Measurements from ENCODE around the gene FBXL19. TPM values are rescaled to one million over a fixed set of nuclear protein-coding genes. Genes with fewer than 3 reads are reported as not detected.

The FBXL19 gene, protein sequence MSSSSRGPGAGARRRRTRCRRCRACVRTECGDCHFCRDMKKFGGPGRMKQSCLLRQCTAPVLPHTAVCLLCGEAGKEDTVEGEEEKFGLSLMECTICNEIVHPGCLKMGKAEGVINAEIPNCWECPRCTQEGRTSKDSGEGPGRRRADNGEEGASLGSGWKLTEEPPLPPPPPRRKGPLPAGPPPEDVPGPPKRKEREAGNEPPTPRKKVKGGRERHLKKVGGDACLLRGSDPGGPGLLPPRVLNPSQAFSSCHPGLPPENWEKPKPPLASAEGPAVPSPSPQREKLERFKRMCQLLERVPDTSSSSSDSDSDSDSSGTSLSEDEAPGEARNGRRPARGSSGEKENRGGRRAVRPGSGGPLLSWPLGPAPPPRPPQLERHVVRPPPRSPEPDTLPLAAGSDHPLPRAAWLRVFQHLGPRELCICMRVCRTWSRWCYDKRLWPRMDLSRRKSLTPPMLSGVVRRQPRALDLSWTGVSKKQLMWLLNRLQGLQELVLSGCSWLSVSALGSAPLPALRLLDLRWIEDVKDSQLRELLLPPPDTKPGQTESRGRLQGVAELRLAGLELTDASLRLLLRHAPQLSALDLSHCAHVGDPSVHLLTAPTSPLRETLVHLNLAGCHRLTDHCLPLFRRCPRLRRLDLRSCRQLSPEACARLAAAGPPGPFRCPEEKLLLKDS
- total RNA-seq: 10 to 100 TPM in 1 of 6 donors, 1 to 10 TPM in 5; 3.8 to 13.5 (median 4.6) TPM
- polyA plus RNA-seq: 10 to 100 TPM; 10.1 to 26.8 TPM

DNA sequence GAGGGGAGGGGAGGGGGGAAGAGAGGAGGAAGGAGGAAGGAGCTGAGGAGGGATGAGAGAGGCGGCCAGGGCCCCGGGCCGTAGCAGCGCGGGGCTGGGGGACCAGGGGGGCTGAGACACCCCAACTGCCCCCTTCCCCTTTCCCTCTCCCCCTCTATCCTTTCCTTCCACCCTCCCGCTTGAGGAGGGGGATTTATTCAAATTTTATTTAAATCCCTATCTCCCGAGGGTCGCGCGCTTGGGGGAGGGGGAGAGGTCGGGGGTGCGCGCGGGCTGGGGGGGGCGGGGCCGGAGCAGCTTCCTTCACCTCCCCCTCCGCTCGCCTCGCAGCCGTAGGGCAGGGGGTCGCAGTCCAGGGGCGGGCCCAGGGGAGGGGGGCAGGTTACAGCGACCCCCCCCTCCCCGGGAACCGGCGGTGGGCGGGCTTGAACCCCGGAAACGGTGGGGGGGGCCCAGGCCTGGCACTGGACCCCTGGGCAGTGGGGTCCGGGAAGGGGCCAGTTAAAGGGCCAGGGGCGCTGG lies at the start of gene FBXL19:
Gene FBXL19 (plus strand): TSS at position 19 of the 522 bp plus-strand sequence. CDS start 2,183 bp downstream, outside the sequence.
- TF ChIP-seq, protein P1, sequence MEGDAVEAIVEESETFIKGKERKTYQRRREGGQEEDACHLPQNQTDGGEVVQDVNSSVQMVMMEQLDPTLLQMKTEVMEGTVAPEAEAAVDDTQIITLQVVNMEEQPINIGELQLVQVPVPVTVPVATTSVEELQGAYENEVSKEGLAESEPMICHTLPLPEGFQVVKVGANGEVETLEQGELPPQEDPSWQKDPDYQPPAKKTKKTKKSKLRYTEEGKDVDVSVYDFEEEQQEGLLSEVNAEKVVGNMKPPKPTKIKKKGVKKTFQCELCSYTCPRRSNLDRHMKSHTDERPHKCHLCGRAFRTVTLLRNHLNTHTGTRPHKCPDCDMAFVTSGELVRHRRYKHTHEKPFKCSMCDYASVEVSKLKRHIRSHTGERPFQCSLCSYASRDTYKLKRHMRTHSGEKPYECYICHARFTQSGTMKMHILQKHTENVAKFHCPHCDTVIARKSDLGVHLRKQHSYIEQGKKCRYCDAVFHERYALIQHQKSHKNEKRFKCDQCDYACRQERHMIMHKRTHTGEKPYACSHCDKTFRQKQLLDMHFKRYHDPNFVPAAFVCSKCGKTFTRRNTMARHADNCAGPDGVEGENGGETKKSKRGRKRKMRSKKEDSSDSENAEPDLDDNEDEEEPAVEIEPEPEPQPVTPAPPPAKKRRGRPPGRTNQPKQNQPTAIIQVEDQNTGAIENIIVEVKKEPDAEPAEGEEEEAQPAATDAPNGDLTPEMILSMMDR (IDR thresholded peaks at IDR 0.05): no peak
- FAIRE-seq (no peak), DNase-seq (peak in 5 of 6 donors; percentile 61 to 83 (median 69)), ATAC-seq (no peak)
- Histone ChIP-seq H3K36me3 (no peaks in the 10 kb centered on the region), H3K4me3 (peak within 1 kb of the TSS; percentile 48 to 70 (median 56)), H3K27ac (peak within 1 kb of the TSS; percentile 78 to 95 (median 88)), H3K9me3 (no peaks in the 10 kb centered on the region), H3K4me1 (no peaks in the 10 kb centered on the region), H3K27me3 (no peaks in the 10 kb centered on the region)
- WGBS, 2 donors: 0 to 2% methylated on average over 14 to 25 of the region's 31 CpGs
- intact Hi-C loops (cut with DNase I): no loop called here

DNA sequence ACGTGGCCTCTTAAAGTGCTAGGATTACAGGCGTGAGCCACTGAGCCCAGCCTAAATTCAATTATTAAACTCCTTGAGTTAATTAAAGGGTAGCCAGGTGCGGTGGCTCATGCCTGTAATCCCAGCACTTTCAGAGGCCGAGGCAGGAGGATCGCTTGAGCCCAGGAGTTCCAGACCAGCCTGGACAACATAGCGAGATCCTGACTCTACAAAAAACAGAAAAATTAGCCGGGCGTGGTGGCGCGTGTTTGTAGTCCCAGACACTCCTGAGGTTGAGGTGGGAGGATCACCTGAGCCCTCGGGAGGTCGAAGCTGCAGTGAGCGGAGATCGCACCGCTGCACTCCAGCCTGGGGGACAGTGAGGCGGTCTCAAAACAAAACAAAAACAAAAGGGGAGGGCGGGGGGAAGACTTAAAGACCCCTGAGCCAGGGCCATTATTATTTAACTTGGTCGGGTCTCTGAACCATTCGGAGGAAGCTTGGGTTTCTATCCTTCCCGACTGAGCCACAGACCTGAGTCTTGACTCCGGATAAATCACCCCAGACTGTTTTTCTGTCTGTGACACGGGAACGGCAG lies 49.0 kb upstream of the FBXL19 start:
- FAIRE-seq (no peak), ATAC-seq (no peak), DNase-seq (no peak)
- intact Hi-C loops (cut with DNase I): loop anchor here in 1 of 3 donors (10.0 kb wide), 1 partner anchor 110 kb away; the partner anchor contains the start of genes CFAP119 and RNF40
- peak overlapping the region; percentile 82 to 90 (median 86) for H3K27ac ChIP-seq
- WGBS, 2 donors: 19 to 21% methylated on average over 23 of the region's 23 CpGs
- H3K4me1 ChIP-seq: peaks cover 4 to 9% (median 6%) of the 10 kb centered on the region in 3 donors
- no peaks in the 10 kb centered on the region for H3K9me3 ChIP-seq
- no peaks in the 10 kb centered on the region for H3K27me3 ChIP-seq
- peak overlapping the region; percentile 69 to 88 (median 80) for H3K4me3 ChIP-seq
- H3K36me3 ChIP-seq: no peaks in the 10 kb centered on the region
- TF ChIP-seq, protein P1 (IDR thresholded peaks at IDR 0.05): no peak

DNA sequence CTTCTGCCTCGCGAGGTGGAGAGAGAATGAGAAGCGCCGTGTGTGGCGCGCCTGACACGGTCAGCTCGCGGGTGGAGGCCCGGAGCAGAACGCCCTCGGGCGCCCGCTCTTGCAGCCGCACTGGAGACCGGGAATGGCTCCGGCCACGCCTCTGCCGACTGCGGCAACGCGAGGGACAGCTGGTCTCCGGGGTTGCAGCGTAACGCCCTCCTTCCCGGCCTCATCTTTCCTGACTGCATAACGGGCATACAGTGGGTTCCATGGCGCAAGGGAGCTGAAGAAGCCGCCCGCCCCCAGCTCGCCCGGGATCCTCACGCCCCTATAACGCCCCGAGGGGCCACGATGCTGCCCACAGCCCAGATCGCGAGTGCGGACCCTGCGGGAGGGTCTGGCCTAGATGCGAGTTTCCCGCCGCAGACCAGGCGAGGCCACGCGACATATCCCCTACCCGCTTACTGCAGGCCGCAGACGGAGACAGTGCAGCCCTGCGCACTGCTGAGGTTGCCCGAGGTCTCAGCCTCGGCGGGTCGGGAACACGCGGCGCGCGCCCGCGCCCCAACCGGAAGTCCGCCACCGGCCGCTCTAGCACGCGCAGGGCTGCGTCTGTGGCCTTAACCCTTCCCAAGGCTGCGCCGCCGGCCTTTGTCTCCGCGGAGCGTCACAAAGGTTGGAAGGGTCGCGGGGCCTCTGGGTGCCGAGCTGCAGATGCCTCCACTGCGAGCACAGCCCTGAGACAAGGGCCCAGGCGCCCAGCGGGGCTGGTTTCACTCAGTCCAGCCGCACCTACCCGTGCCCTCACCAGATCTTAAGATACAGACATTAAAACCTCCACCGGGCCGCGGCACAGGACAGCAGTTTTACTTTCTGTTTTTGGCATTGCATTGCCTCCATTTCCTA lies 48.3 kb upstream of the FBXL19 start:
- DNase-seq: peak; percentile 86 to 96 (median 88)
- intact Hi-C loops (cut with DNase I): loop anchor here in 1 of 3 donors (10.0 kb wide), 1 partner anchor 110 kb away; the partner anchor contains the start of genes CFAP119 and RNF40

More for the DNA sequence above, 48.3 kb upstream of the FBXL19 start:
- no peaks in the 10 kb centered on the region for H3K36me3 ChIP-seq
- no peaks in the 10 kb centered on the region for H3K27me3 ChIP-seq
- TF ChIP-seq, protein P1 (IDR thresholded peaks at IDR 0.05): no peak
- peaks cover 4 to 9% (median 6%) of the 10 kb centered on the region in 3 donors for H3K4me1 ChIP-seq
- FAIRE-seq (no peak), ATAC-seq (peak; percentile 98 to 100 (median 98))
- peak overlapping the region; percentile 69 to 88 (median 80) for H3K4me3 ChIP-seq
- H3K9me3 ChIP-seq: no peaks in the 10 kb centered on the region
- peak overlapping the region; percentile 82 to 90 (median 86) for H3K27ac ChIP-seq
- 0 to 1% methylated on average over 67 to 85 of the region's 85 CpGs for WGBS, 2 donors

Data from pancreas (tissue), 10 donors.